ENCODE results near the gene ZNF565.

- TF ChIP-seq POLR2A (IDR thresholded peaks at IDR 0.05; ENCODE audit: low read depth, low read length) (no peak), TAF1 (IDR thresholded peaks at IDR 0.05; ENCODE audit: low read depth, low read length) (no peak), POLR2AphosphoS5 (IDR thresholded peaks at IDR 0.05; ENCODE audit: low read depth, low read length) (no peak)
These were observed 12.8 kb downstream of the ZNF565 start for GRCh38 chr19:36201684-36202083.

Data from GM12891 (cell line).